H1 (cell line): ENCODE measurements around the gene PPME1. TPM values are rescaled to one million over a fixed set of nuclear protein-coding genes. Genes with fewer than 3 reads are reported as not detected.

ENCODE experiments used
- CTCF ChIA-PET: fragments of 300-600 bp; sonication (Branson Sonifier 250); formaldehyde crosslinking; loops from one replicate; lab custom pipeline; 2021; ENCODE audit not compliant: partially characterized antibody; lab: Charles Lee
- POLR2A ChIA-PET: fragments of 300-600 bp; sonication (Branson Sonifier 250); formaldehyde crosslinking; loops from one replicate; lab custom pipeline; 2021; ENCODE audit warnings: inconsistent platforms; ENCODE audit not compliant: partially characterized antibody; lab: Charles Lee
- DNase-seq, 2 experiments: peaks; one replicate each; pipeline versions ENCODE4 v3.0.0 to v3.0.0-alpha.2; 2010 to 2022; ENCODE audit warnings: low spot score in 2 of 2, low read depth in 1 of 2, mixed read lengths in 1 of 2
- FAIRE-seq: peaks from 2 replicates; lab custom pipeline; 2011; peaks lifted over from hg19 to GRCh38; lab: Jason Lieb, UNC
- H2AFZ ChIP-seq: 2 replicates; pipeline ENCODE4 v1.8.1; 2012; ENCODE audit warnings: low read length, inconsistent platforms
- H2AK5ac ChIP-seq: 2 replicates; pipeline ENCODE4 v1.6.1; 2013; ENCODE audit warnings: low read depth, low read length
- H2BK120ac ChIP-seq: replicated peaks from 2 replicates; pipeline ENCODE3; 2013; ENCODE audit warnings: low read depth, low read length, inconsistent platforms
- H2BK12ac ChIP-seq: 2 replicates; pipeline ENCODE4 v1.6.1; 2013; ENCODE audit warnings: low read depth, low read length
- H2BK15ac ChIP-seq: 2 replicates; pipeline ENCODE4 v1.6.1; 2013; ENCODE audit warnings: low read length
- H2BK20ac ChIP-seq: 2 replicates; pipeline ENCODE4 v1.6.1; 2013; ENCODE audit warnings: low read length
- H2BK5ac ChIP-seq: 2 replicates; pipeline ENCODE4 v1.6.1; 2013; ENCODE audit warnings: low read depth, low read length
- H3K14ac ChIP-seq: 2 replicates; pipeline ENCODE4 v1.6.1; 2013; ENCODE audit warnings: inconsistent platforms; ENCODE audit not compliant: insufficient read length
- H3K18ac ChIP-seq: 2 replicates; pipeline ENCODE4 v1.6.1; 2013; ENCODE audit warnings: low read length; ENCODE audit errors: extremely low read depth
- H3K23ac ChIP-seq: 2 replicates; pipeline ENCODE4 v1.6.1; 2013; ENCODE audit warnings: inconsistent platforms; ENCODE audit not compliant: insufficient read length
- H3K23me2 ChIP-seq: 2 replicates; pipeline ENCODE4 v1.6.1; 2013; ENCODE audit warnings: low read depth, low read length
- H3K27ac ChIP-seq: 2 replicates; pipeline ENCODE4 v1.6.1; 2011; ENCODE audit warnings: low read depth, low read length, inconsistent platforms
- H3K27me3 ChIP-seq, 4 experiments: replicated peaks in 1 of 4; 1 replicate in 1 of 4; 2 replicates in 3 of 4; pipeline versions ENCODE4 v1.6.1 to v1.8.1; 2011 to 2013; ENCODE audit warnings: low read length in 3 of 4, mild to moderate bottlenecking in 3 of 4, inconsistent platforms in 2 of 4, mixed read lengths in 2 of 4, moderate library complexity in 1 of 4; ENCODE audit not compliant: control insufficient read depth in 3 of 4, insufficient read depth in 3 of 4; ENCODE audit errors: extremely low read depth in 1 of 4
- H3K36me3 ChIP-seq, 4 experiments: 2 replicates each; pipeline versions ENCODE4 v1.6.1 to v1.8.1; 2011 to 2013; ENCODE audit warnings: mild to moderate bottlenecking in 4 of 4, low read length in 3 of 4, moderate library complexity in 2 of 4, control low read depth in 1 of 4, inconsistent platforms in 1 of 4; ENCODE audit not compliant: insufficient read depth in 4 of 4, control insufficient read depth in 2 of 4
- H3K4ac ChIP-seq: replicated peaks from 2 replicates; pipeline ENCODE3; 2013; ENCODE audit warnings: low read length, low read depth, mixed read lengths, inconsistent platforms; ENCODE audit not compliant: insufficient read length
- H3K4me1 ChIP-seq, 4 experiments: replicated peaks in 1 of 4; 1 replicate in 1 of 4; 2 replicates in 3 of 4; pipeline versions ENCODE4 v1.6.1 to v1.8.1; 2011 to 2013; ENCODE audit warnings: low read length in 3 of 4, inconsistent platforms in 2 of 4, mixed read lengths in 1 of 4; ENCODE audit not compliant: insufficient read depth in 4 of 4, control insufficient read depth in 3 of 4
- H3K4me2 ChIP-seq, 2 experiments: 2 replicates each; pipeline versions ENCODE4 v1.6.1 to v1.8.1; 2011 to 2013; ENCODE audit warnings: low read depth in 2 of 2, low read length in 2 of 2, control low read depth in 1 of 2, inconsistent platforms in 1 of 2, mild to moderate bottlenecking in 1 of 2; ENCODE audit not compliant: insufficient read depth in 1 of 2
- H3K4me3 ChIP-seq, 4 experiments: fragments of 200-600, 300-600 bp in 1 of 4; sonication (generic), shearing (Covaris generic), sonication (Bioruptor Twin) in 1 of 4; 2 replicates each; pipeline versions ENCODE4 v1.5.1 to v1.8.1; 2011 to 2016; ENCODE audit warnings: low read length in 4 of 4, low read depth in 3 of 4, control low read depth in 2 of 4, inconsistent platforms in 2 of 4, mild to moderate bottlenecking in 2 of 4, mixed read lengths in 1 of 4, moderate library complexity in 1 of 4; ENCODE audit not compliant: insufficient read depth in 2 of 4; ENCODE audit errors: extremely low read depth in 1 of 4
- H3K56ac ChIP-seq: replicated peaks from 2 replicates; pipeline ENCODE3; 2013; ENCODE audit warnings: low read depth, mild to moderate bottlenecking, mixed read lengths, low read length, inconsistent platforms; ENCODE audit not compliant: insufficient read length
- H3K79me1 ChIP-seq: 2 replicates; pipeline ENCODE4 v1.6.1; 2013; ENCODE audit warnings: low read depth, low read length, control low read depth
- H3K79me2 ChIP-seq, 2 experiments: 2 replicates each; pipeline versions ENCODE4 v1.6.1 to v1.8.1; 2012 to 2013; ENCODE audit warnings: low read length in 2 of 2, mild to moderate bottlenecking in 2 of 2, inconsistent platforms in 1 of 2; ENCODE audit not compliant: insufficient read depth in 2 of 2, control insufficient read depth in 1 of 2
- H3K9ac ChIP-seq, 4 experiments: replicated peaks in 1 of 4; 1 replicate in 1 of 4; 2 replicates in 3 of 4; pipeline versions ENCODE4 v1.6.1 to v1.8.1; 2011 to 2013; ENCODE audit warnings: low read depth in 3 of 4, low read length in 3 of 4, control low read depth in 2 of 4, mild to moderate bottlenecking in 2 of 4, moderate library complexity in 2 of 4, inconsistent platforms in 1 of 4; ENCODE audit errors: extremely low read depth in 1 of 4
- H3K9me3 ChIP-seq, 2 experiments: 2 replicates each; pipeline versions ENCODE4 v1.6.1 to v1.8.1; 2012 to 2013; ENCODE audit warnings: mild to moderate bottlenecking in 2 of 2, moderate library complexity in 2 of 2, control low read depth in 1 of 2, inconsistent platforms in 1 of 2, low read depth in 1 of 2, low read length in 1 of 2, mixed read lengths in 1 of 2; ENCODE audit not compliant: insufficient read depth in 2 of 2
- H4K20me1 ChIP-seq, 2 experiments: replicated peaks in 1 of 2; 2 replicates each; pipeline versions ENCODE3 to v1.8.1; 2011 to 2013; ENCODE audit warnings: inconsistent platforms in 2 of 2, low read length in 2 of 2, mild to moderate bottlenecking in 1 of 2; ENCODE audit not compliant: insufficient read depth in 2 of 2, control insufficient read depth in 1 of 2
- H4K5ac ChIP-seq: 2 replicates; pipeline ENCODE4 v1.6.1; 2013; ENCODE audit warnings: low read length, low read depth, mixed read lengths, inconsistent platforms; ENCODE audit not compliant: insufficient read length
- H4K8ac ChIP-seq: 2 replicates; pipeline ENCODE4 v1.8.0; 2013; ENCODE audit warnings: mild to moderate bottlenecking, moderate library complexity, low read length, inconsistent platforms; ENCODE audit not compliant: insufficient read depth; ENCODE audit errors: extremely low read depth
- H4K91ac ChIP-seq: replicated peaks from 2 replicates; pipeline ENCODE3; 2013; ENCODE audit warnings: low read length, mixed read lengths, inconsistent platforms; ENCODE audit not compliant: insufficient read length
- PHF8 ChIP-seq: fragments of 200-600 bp; sonication (generic); conservative IDR thresholded peaks from 2 replicates; pipeline ENCODE4 v1.7.1; 2012; ENCODE audit warnings: low read depth, mild to moderate bottlenecking, inconsistent platforms, low read length, moderate library complexity
- WGBS, 2 experiments: shearing (Covaris generic) in 1 of 2; methylation state at CpG; one replicate each; pipeline versions ENCODE4 v1.1.6 to v1.1.7; 2013 to 2015; ENCODE audit warnings: low lambda C conversion rate in 2 of 2, mixed read lengths in 2 of 2, inconsistent platforms in 1 of 2, low coverage in 1 of 2, missing lambda C conversion rate in 1 of 2; ENCODE audit not compliant: insufficient replicate concordance in 2 of 2, insufficient coverage in 1 of 2, insufficient read length in 1 of 2; ENCODE audit errors: extremely low coverage in 1 of 2, missing lambda C conversion rate in 1 of 2; 5-methylcytosine and 5-hydroxymethylcytosine counted together
- polyA plus RNA-seq, 7 experiments: library from polyadenylated mRNA; depleted of rRNA in 3 of 7; stranded (reverse) in 5 of 7; unstranded in 2 of 7; fragments of >200 nt in 5 of 7; fragments of 200-250 nt in 2 of 7; gene quantifications; 1 replicate in 5 of 7; 2 replicates in 1 of 7; 4 replicates in 1 of 7; pipeline versions ENCODE4 v1.2.1 to v1.2.3, GENCODE V29; 2011 to 2013; ENCODE audit warnings: missing spikeins in 2 of 7, mixed read lengths in 2 of 7
- total RNA-seq: library from RNA; stranded (reverse); fragmentation: NEBNext Ultra II Directional; extraction: Animal tissue kit (Norgen Biotek cat#: 25700); gene quantifications from 2 replicates; pipeline ENCODE4 v1.2.1, GENCODE V29; 2021

PPME1 gene
- total and polyA plus RNA-seq, 2 of the 8 experiments (the other 6 are each of a cell fraction or from before 2014, with no cell fraction given): 55.1 to 64.5 TPM

DNA sequence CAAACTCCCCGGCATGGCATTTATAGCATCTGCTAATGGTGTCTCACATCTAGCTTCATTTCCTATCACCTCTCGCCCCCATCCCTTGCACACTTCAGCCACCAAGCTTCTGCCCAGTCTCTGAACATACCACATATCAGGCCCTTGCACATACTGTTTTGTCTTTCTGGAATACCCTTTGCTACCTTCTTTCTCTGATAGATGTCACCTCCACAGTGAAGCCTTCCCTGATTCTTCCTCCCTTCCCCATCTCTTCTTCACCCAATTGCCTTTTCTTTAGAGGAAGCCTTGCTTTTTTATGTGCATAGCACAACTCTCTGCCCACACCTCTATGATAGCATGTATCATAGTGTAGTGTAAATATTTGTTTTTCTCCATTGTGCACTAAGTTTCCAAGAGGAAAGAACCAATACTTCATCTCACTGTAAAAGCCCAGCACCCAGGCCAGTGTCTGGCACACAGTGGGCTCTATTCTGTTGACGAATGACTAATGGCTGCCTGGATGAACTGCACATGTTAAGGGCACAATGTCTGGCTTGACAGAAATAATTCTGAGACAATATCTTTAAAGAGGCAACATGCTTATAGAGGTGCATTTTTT, 112.6 kb downstream of the PPME1 start:
- DNase-seq (no peak), FAIRE-seq (no peak)
- Histone ChIP-seq H2BK120ac (no peak overlapping the region), H2BK20ac (no peak overlapping the region), H3K18ac (no peak overlapping the region), H3K4me2 (no peak overlapping the region), H3K9ac (no peak overlapping the region), H3K23ac (no peak overlapping the region), H2AK5ac (no peak overlapping the region), H3K4me3 (no peak overlapping the region), H2BK12ac (no peak overlapping the region), H3K79me1 (no peaks in the 10 kb centered on the region), H3K4ac (no peak overlapping the region), H4K8ac (no peak overlapping the region), H2AFZ (no peak overlapping the region), H3K9me3 (no peaks in the 10 kb centered on the region), H3K79me2 (no peaks in the 10 kb centered on the region), H3K4me1 (no peaks in the 10 kb centered on the region), H3K27ac (no peak overlapping the region), H4K91ac (no peak overlapping the region), H2BK5ac (no peak overlapping the region), H3K23me2 (no peaks in the 10 kb centered on the region), H3K36me3 (no peaks in the 10 kb centered on the region), H3K14ac (no peak overlapping the region)
- POLR2A ChIA-PET: no interaction called here
- WGBS, 2 experiments: 71% methylated on average over 3 of the region's 3 CpGs; no CpG with 5 or more reads in 1 of the 2 experiments
- TF ChIP-seq PHF8: no peak
- TF ChIP-seq, all 59 proteins: peak for 0
- Histone ChIP-seq H3K56ac (no peak overlapping the region), H2BK15ac (no peak overlapping the region), H3K27me3 (no peaks in the 10 kb centered on the region), H4K20me1 (no peaks in the 10 kb centered on the region), H4K5ac (no peak overlapping the region)
- CTCF ChIA-PET: interaction anchor here (1.2 to 1.5 kb wide), 2 partner anchors 34 to 166 kb away, joined by 3 to 6 read pairs; no protein-coding TSS in a partner anchor
